GM04504 (cell line): ENCODE measurements around the gene SCGB3A1.

Experiments used
- DNase-seq: peaks from one replicate; pipeline ENCODE4 v3.0.0-alpha.2; 2012; ENCODE audit warnings: low read depth

Gene SCGB3A1

GRCh38 chr5:180604271-180604670 lies 13.0 kb upstream of the SCGB3A1 start:
- no peak for DNase-seq

- no peak for DNase-seq
Measured at GRCh38 chr5:180603076-180603594, 11.8 kb upstream of the SCGB3A1 start.

- DNase-seq: no peak
Measured at GRCh38 chr5:180602481-180603075, 11.3 kb upstream of the SCGB3A1 start.

GRCh38 chr5:180601591-180602480 lies 10.5 kb upstream of the SCGB3A1 start:
- no peak for DNase-seq

- no peak for DNase-seq
Measured at GRCh38 chr5:180600554-180601041, 9.3 kb upstream of the SCGB3A1 start.

GRCh38 chr5:180599981-180600553 lies 8.8 kb upstream of the SCGB3A1 start:
- no peak for DNase-seq

GRCh38 chr5:180599590-180599914 lies 8.3 kb upstream of the SCGB3A1 start:
- no peak for DNase-seq

- no peak for DNase-seq
Measured at GRCh38 chr5:180598797-180599589, 7.7 kb upstream of the SCGB3A1 start.

- DNase-seq: no peak
Measured at GRCh38 chr5:180598316-180598701, 7.0 kb upstream of the SCGB3A1 start.

- no peak for DNase-seq
Measured at GRCh38 chr5:180596668-180597231, 5.5 kb upstream of the SCGB3A1 start.

- DNase-seq: no peak
Measured at GRCh38 chr5:180596115-180596667, 4.9 kb upstream of the SCGB3A1 start.

GRCh38 chr5:180595381-180596114 lies 4.2 kb upstream of the SCGB3A1 start:
- no peak for DNase-seq

- DNase-seq: no peak
Measured at GRCh38 chr5:180595046-180595379, 3.7 kb upstream of the SCGB3A1 start.

- no peak for DNase-seq
Measured at GRCh38 chr5:180594311-180595045, 3.2 kb upstream of the SCGB3A1 start.

GRCh38 chr5:180593446-180594206 lies 2.3 kb upstream of the SCGB3A1 start:
- no peak for DNase-seq

- DNase-seq: no peak
Measured at GRCh38 chr5:180592176-180592575, 877 bp upstream of the SCGB3A1 start.

- no peak for DNase-seq
Measured at GRCh38 chr5:180590543-180591310, 572 bp downstream of the SCGB3A1 start.

GRCh38 chr5:180589771-180590542 lies 1.3 kb downstream of the SCGB3A1 start:
- DNase-seq: no peak
